ENCODE results near the gene EARS2. TPM values are rescaled to one million over a fixed set of nuclear protein-coding genes. Genes with fewer than 3 reads are reported as not detected.
A peak's percentile ranks its signal among the peaks of the same experiment; 100 is the strongest.

The EARS2 gene
- total and polyA plus RNA-seq, 2 donors (not counting 1 experiment from before 2014, with no cell fraction given): 27.3 to 40.3 TPM

- H2AFZ ChIP-seq (ENCODE audit: low read length): peak within 1 kb of the TSS; percentile 91
- peaks cover 4% of the 10 kb centered on the region for H3K36me3 ChIP-seq (ENCODE audit: control insufficient read depth, insufficient read depth, low read length)
- H3K79me2 ChIP-seq (ENCODE audit: control insufficient read depth, insufficient read depth, low read length): peaks cover 45% of the 10 kb centered on the region
- DNase-seq (ENCODE audit: low read depth in 2 of 2): peak; percentile 83
- H3K27ac ChIP-seq (ENCODE audit: insufficient read depth, low read length): peak within 1 kb of the TSS; percentile 87
- H3K27me3 ChIP-seq (ENCODE audit: control insufficient read depth, insufficient read depth, low read length): no peaks in the 10 kb centered on the region
- H3K4me1 ChIP-seq (ENCODE audit: control insufficient read depth, extremely low read depth, insufficient read depth, low read length): no peaks in the 10 kb centered on the region
- H4K20me1 ChIP-seq (ENCODE audit: control insufficient read depth, extremely low read depth, insufficient read depth, low read length): no peaks in the 10 kb centered on the region
- H3K9me3 ChIP-seq (ENCODE audit: control insufficient read depth, insufficient read depth, low read depth, low read length): no peaks in the 10 kb centered on the region
- peak; percentile 54 to 90 for TF ChIP-seq CTCF (conservative IDR thresholded peaks at IDR 0.05 in 1 of 2, IDR thresholded peaks at IDR 0.05 in 1 of 2; ENCODE audit: low read depth in 1 of 2, low read length in 2 of 2)
- no peak for TF ChIP-seq EZH2 (IDR thresholded peaks at IDR 0.05; ENCODE audit: low read length, missing control alignments)
- H3K9ac ChIP-seq (ENCODE audit: insufficient read depth, low read length): peak within 1 kb of the TSS; percentile 97
- peak within 1 kb of the TSS; percentile 69 to 100 (median 80) for H3K4me3 ChIP-seq (replicated peaks in 1 of 4; ENCODE audit: control extremely low read depth in 1 of 4, insufficient read depth in 1 of 4, low read depth in 3 of 4, low read length in 4 of 4)
- peak within 1 kb of the TSS; percentile 74 for H3K4me2 ChIP-seq (ENCODE audit: extremely low read depth, insufficient read depth, low read length)
Observed at GRCh38 chr16:23595951-23596720, 39.0 kb upstream of the EARS2 start, which contains the start of gene NDUFAB1. Gene NDUFAB1, minus strand, starts transcription at chr16:23596316. Its CDS starts 26 bp downstream, at chr16:23596290.

- Histone ChIP-seq H3K4me3 (replicated peaks in 1 of 4; ENCODE audit: control extremely low read depth in 1 of 4, insufficient read depth in 1 of 4, low read depth in 3 of 4, low read length in 4 of 4) (peak overlapping the region; percentile 69 to 100 (median 80)), H3K36me3 (ENCODE audit: control insufficient read depth, insufficient read depth, low read length) (peaks cover 5% of the 10 kb centered on the region), H4K20me1 (ENCODE audit: control insufficient read depth, extremely low read depth, insufficient read depth, low read length) (no peaks in the 10 kb centered on the region), H3K4me2 (ENCODE audit: extremely low read depth, insufficient read depth, low read length) (peak overlapping the region; percentile 74), H3K9ac (ENCODE audit: insufficient read depth, low read length) (peak overlapping the region; percentile 97), H2AFZ (ENCODE audit: low read length) (no peak overlapping the region), H3K27me3 (ENCODE audit: control insufficient read depth, insufficient read depth, low read length) (no peaks in the 10 kb centered on the region), H3K27ac (ENCODE audit: insufficient read depth, low read length) (peak overlapping the region; percentile 87), H3K79me2 (ENCODE audit: control insufficient read depth, insufficient read depth, low read length) (peaks cover 50% of the 10 kb centered on the region), H3K9me3 (ENCODE audit: control insufficient read depth, insufficient read depth, low read depth, low read length) (no peaks in the 10 kb centered on the region), H3K4me1 (ENCODE audit: control insufficient read depth, extremely low read depth, insufficient read depth, low read length) (no peaks in the 10 kb centered on the region)
- TF ChIP-seq EZH2 (IDR thresholded peaks at IDR 0.05; ENCODE audit: low read length, missing control alignments): no peak
- TF ChIP-seq CTCF (conservative IDR thresholded peaks at IDR 0.05 in 1 of 2, IDR thresholded peaks at IDR 0.05 in 1 of 2; ENCODE audit: low read depth in 1 of 2, low read length in 2 of 2): no peak
- no peak for DNase-seq (ENCODE audit: low read depth in 2 of 2)
Observed at GRCh38 chr16:23595246-23595950, 38.2 kb upstream of the EARS2 start.

- H3K4me3 ChIP-seq (replicated peaks in 1 of 4; ENCODE audit: control extremely low read depth in 1 of 4, insufficient read depth in 1 of 4, low read depth in 3 of 4, low read length in 4 of 4): no peak overlapping the region
- no peaks in the 10 kb centered on the region for H3K27me3 ChIP-seq (ENCODE audit: control insufficient read depth, insufficient read depth, low read length)
- no peak for DNase-seq (ENCODE audit: low read depth in 2 of 2)
- H2AFZ ChIP-seq (ENCODE audit: low read length): no peak overlapping the region
- TF ChIP-seq CTCF (conservative IDR thresholded peaks at IDR 0.05 in 1 of 2, IDR thresholded peaks at IDR 0.05 in 1 of 2; ENCODE audit: low read depth in 1 of 2, low read length in 2 of 2) (no peak), EZH2 (IDR thresholded peaks at IDR 0.05; ENCODE audit: low read length, missing control alignments) (no peak)
- H4K20me1 ChIP-seq (ENCODE audit: control insufficient read depth, extremely low read depth, insufficient read depth, low read length): no peaks in the 10 kb centered on the region
- H3K27ac ChIP-seq (ENCODE audit: insufficient read depth, low read length): no peak overlapping the region
- H3K4me1 ChIP-seq (ENCODE audit: control insufficient read depth, extremely low read depth, insufficient read depth, low read length): no peaks in the 10 kb centered on the region
- H3K4me2 ChIP-seq (ENCODE audit: extremely low read depth, insufficient read depth, low read length): no peak overlapping the region
- H3K9me3 ChIP-seq (ENCODE audit: control insufficient read depth, insufficient read depth, low read depth, low read length): no peaks in the 10 kb centered on the region
- peaks cover 60% of the 10 kb centered on the region for H3K79me2 ChIP-seq (ENCODE audit: control insufficient read depth, insufficient read depth, low read length)
- peaks cover 8% of the 10 kb centered on the region for H3K36me3 ChIP-seq (ENCODE audit: control insufficient read depth, insufficient read depth, low read length)
- no peak overlapping the region for H3K9ac ChIP-seq (ENCODE audit: insufficient read depth, low read length)
Observed at GRCh38 chr16:23594186-23594585, 37.0 kb upstream of the EARS2 start.

Measured in fibroblast of lung (primary cell).